PFSK-1 (cell line): ENCODE measurements around the gene TBCB.

Experiments used
- FOXP2 ChIP-seq: optimal IDR thresholded peaks from 2 replicates; pipeline ENCODE3; 2011; ENCODE audit warnings: borderline replicate concordance, control low read depth, inconsistent platforms; ENCODE audit not compliant: insufficient read depth; ENCODE audit errors: extremely low read length, extremely low read depth
- POLR2AphosphoS5 ChIP-seq: IDR thresholded peaks from 2 replicates; pipeline ENCODE4 v1.6.1; 2012; ENCODE audit warnings: low read depth, mild to moderate bottlenecking, control low read depth, low read length, moderate library complexity
- REST ChIP-seq, 2 experiments: IDR thresholded peaks; 2 replicates each; pipeline versions ENCODE4 v1.6.1 to v1.8.0; 2011 to 2012; ENCODE audit warnings: low read depth in 2 of 2, low read length in 2 of 2, control low read depth in 1 of 2, inconsistent platforms in 1 of 2, mild to moderate bottlenecking in 1 of 2, moderate library complexity in 1 of 2; ENCODE audit not compliant: insufficient read depth in 1 of 2
- SIN3A ChIP-seq: IDR thresholded peaks from 2 replicates; pipeline ENCODE4 v1.6.1; 2012; ENCODE audit warnings: mild to moderate bottlenecking, low read length, moderate library complexity, borderline replicate concordance; ENCODE audit not compliant: insufficient read depth

DNA sequence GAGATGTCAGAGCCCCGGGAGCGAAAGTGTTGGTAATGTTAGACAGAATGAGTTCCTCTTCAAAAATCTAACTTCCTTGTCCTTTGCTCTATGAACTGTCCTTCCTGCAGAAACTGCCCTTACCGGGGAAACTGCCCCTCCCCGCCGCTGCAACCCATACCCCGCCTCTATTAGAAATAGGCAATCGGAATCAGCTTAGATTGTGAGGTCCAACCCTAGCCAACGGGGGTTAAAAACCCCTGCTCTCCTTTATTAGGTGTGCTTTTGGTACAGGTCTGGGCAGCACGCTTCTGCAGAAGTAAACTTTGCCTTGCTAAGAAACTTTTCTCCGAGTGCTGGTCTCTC is 13.1 kb downstream of the TBCB start:
- TF ChIP-seq POLR2AphosphoS5 (no peak), REST (IDR thresholded peaks at IDR 0.05; ENCODE audit: insufficient read depth in 1 of 2, low read depth in 2 of 2, low read length in 2 of 2) (no peak), SIN3A (no peak), FOXP2 (no peak)
